LNCaP clone FGC (cell line): ENCODE measurements around the gene ITGB7.
A peak's percentile ranks its signal among the peaks of the same experiment; 100 is the strongest.

Experiments used
- DNase-seq: peaks from one replicate; pipeline ENCODE4 v3.0.0-alpha.2; 2011; ENCODE audit warnings: low read depth
- H3K4me3 ChIP-seq: 2 replicates; pipeline ENCODE4 v1.5.1; 2011; ENCODE audit warnings: mild to moderate bottlenecking, low read depth, low read length, control low read depth
- CTCF ChIP-seq: IDR thresholded peaks from 2 replicates; pipeline ENCODE4 v1.5.1; 2012; ENCODE audit warnings: mild to moderate bottlenecking; ENCODE audit not compliant: control insufficient read depth, insufficient read depth; ENCODE audit errors: extremely low read depth

The ITGB7 gene

GRCh38 chr12:53224897-53225634 lies 18.0 kb upstream of the ITGB7 start:
- no peak for DNase-seq
- no peak for TF ChIP-seq CTCF
- no peak overlapping the region for H3K4me3 ChIP-seq

GRCh38 chr12:53224061-53224896 lies 17.2 kb upstream of the ITGB7 start:
- no peak overlapping the region for H3K4me3 ChIP-seq
- no peak for DNase-seq

GRCh38 chr12:53223389-53224060 lies 16.5 kb upstream of the ITGB7 start:
- no peak for DNase-seq
- H3K4me3 ChIP-seq, result no peak overlapping the region
- TF ChIP-seq CTCF, result no peak

More at GRCh38 chr12:53224061-53224896, 17.2 kb upstream of the ITGB7 start:
- TF ChIP-seq CTCF, result 0 out of 2 replicates have a peak, but pooled peaks have one; percentile 3

GRCh38 chr12:53222806-53223261 lies 15.8 kb upstream of the ITGB7 start:
- no peak for DNase-seq
- no peak overlapping the region for H3K4me3 ChIP-seq
- TF ChIP-seq CTCF, result no peak

GRCh38 chr12:53222170-53222721 lies 15.2 kb upstream of the ITGB7 start:
- TF ChIP-seq CTCF, result no peak
- peak overlapping the region; percentile 29; the same call in 1 of the 2 replicates for H3K4me3 ChIP-seq
- no peak for DNase-seq

- TF ChIP-seq CTCF, result peak; percentile 32
- DNase-seq, result no peak
- H3K4me3 ChIP-seq, result peak overlapping the region; percentile 57
Observed at GRCh38 chr12:53221203-53222080, 14.4 kb upstream of the ITGB7 start.
